GM19397 (cell line): ENCODE measurements around the gene IP6K3.

Experiments
- ATAC-seq: cut with Tn5 transposase; IDR thresholded peaks from one replicate; pipeline ENCODE4 v1.9.1; 2021; ENCODE audit warnings: mild to moderate bottlenecking, moderate library complexity; ENCODE audit not compliant: unreplicated experiment

Gene IP6K3

GRCh38 chr6:33744001-33744848 lies 2.5 kb downstream of the IP6K3 start:
- no peak for ATAC-seq

GRCh38 chr6:33742837-33743236 lies 3.9 kb downstream of the IP6K3 start:
- ATAC-seq, result no peak

GRCh38 chr6:33742092-33742491 lies 4.6 kb downstream of the IP6K3 start:
- ATAC-seq, result no peak

- no peak for ATAC-seq
These were observed 5.9 kb downstream of the IP6K3 start for GRCh38 chr6:33740794-33741193.

- ATAC-seq, result no peak
These were observed 6.5 kb downstream of the IP6K3 start for GRCh38 chr6:33740204-33740608.

GRCh38 chr6:33739571-33739970 lies 7.1 kb downstream of the IP6K3 start:
- no peak for ATAC-seq

GRCh38 chr6:33738879-33739278 lies 7.8 kb downstream of the IP6K3 start:
- no peak for ATAC-seq

GRCh38 chr6:33738153-33738552 lies 8.6 kb downstream of the IP6K3 start:
- no peak for ATAC-seq

GRCh38 chr6:33737267-33738026 lies 9.3 kb downstream of the IP6K3 start:
- no peak for ATAC-seq

GRCh38 chr6:33735216-33735615 lies 11.5 kb downstream of the IP6K3 start:
- no peak for ATAC-seq

GRCh38 chr6:33733709-33734007 lies 13.0 kb downstream of the IP6K3 start:
- ATAC-seq, result no peak

- no peak for ATAC-seq
These were observed 13.6 kb downstream of the IP6K3 start for GRCh38 chr6:33732817-33733708.

GRCh38 chr6:33732385-33732784 lies 14.3 kb downstream of the IP6K3 start:
- no peak for ATAC-seq

- ATAC-seq, result no peak
These were observed 14.9 kb downstream of the IP6K3 start for GRCh38 chr6:33731751-33732282.

- no peak for ATAC-seq
These were observed 15.7 kb downstream of the IP6K3 start for GRCh38 chr6:33731035-33731434.

GRCh38 chr6:33730611-33731010 lies 16.1 kb downstream of the IP6K3 start:
- ATAC-seq, result no peak

GRCh38 chr6:33729059-33729458 lies 17.6 kb downstream of the IP6K3 start:
- no peak for ATAC-seq

- no peak for ATAC-seq
These were observed 18.3 kb downstream of the IP6K3 start for GRCh38 chr6:33728438-33728837.

- ATAC-seq, result no peak
These were observed 18.8 kb downstream of the IP6K3 start for GRCh38 chr6:33727932-33728331.

- ATAC-seq, result no peak
These were observed 19.6 kb downstream of the IP6K3 start for GRCh38 chr6:33727126-33727525.

- ATAC-seq, result no peak
These were observed 20.0 kb downstream of the IP6K3 start for GRCh38 chr6:33726696-33727095.
